Memory B cell (primary cell): ENCODE data around the gene ABCC1.

ENCODE experiments used
- ATAC-seq: fragments of 150-1000 bp; cut with Tn5 transposase; 2 replicates; pipeline ENCODE4 v1.10.0; 2021; ENCODE audit warnings: low read depth, mild to moderate bottlenecking, moderate library complexity
- DNase-seq, 2 donors: peaks; one replicate each; pipeline ENCODE4 v3.0.0; 2022; ENCODE audit warnings: low spot score in 2 of 2
- H3K27ac Mint-ChIP-seq: one replicate; pipeline ENCODE4 v1.8.0; 2022; ENCODE audit warnings: mild to moderate bottlenecking, moderate library complexity, mixed read lengths
- H3K27me3 Mint-ChIP-seq: one replicate; pipeline ENCODE4 v1.8.0; 2022; ENCODE audit warnings: mixed read lengths
- H3K36me3 Mint-ChIP-seq: one replicate; pipeline ENCODE4 v1.8.0; 2022; ENCODE audit warnings: mild to moderate bottlenecking, mixed read lengths
- H3K4me1 Mint-ChIP-seq: one replicate; pipeline ENCODE4 v1.8.0; 2022; ENCODE audit warnings: mixed read lengths
- H3K4me3 Mint-ChIP-seq: one replicate; pipeline ENCODE4 v1.8.0; 2022; ENCODE audit warnings: mild to moderate bottlenecking, moderate library complexity, mixed read lengths
- H3K9me3 Mint-ChIP-seq: one replicate; pipeline ENCODE4 v1.8.0; 2022; ENCODE audit warnings: mixed read lengths

Gene ABCC1

GRCh38 chr16:16081141-16081540, 131.7 kb downstream of the ABCC1 start:
- H3K4me1 Mint-ChIP-seq = no peaks in the 10 kb centered on the region
- no peak for ATAC-seq
- H3K9me3 Mint-ChIP-seq = no peaks in the 10 kb centered on the region
- H3K4me3 Mint-ChIP-seq = no peak overlapping the region
- DNase-seq = no peak
- peaks cover 49% of the 10 kb centered on the region for H3K36me3 Mint-ChIP-seq
- no peaks in the 10 kb centered on the region for H3K27me3 Mint-ChIP-seq
- no peak overlapping the region for H3K27ac Mint-ChIP-seq

GRCh38 chr16:16082255-16082654, 132.8 kb downstream of the ABCC1 start:
- no peaks in the 10 kb centered on the region for H3K9me3 Mint-ChIP-seq
- ATAC-seq = no peak
- H3K4me1 Mint-ChIP-seq = no peaks in the 10 kb centered on the region
- no peak overlapping the region for H3K27ac Mint-ChIP-seq
- DNase-seq = no peak
- no peaks in the 10 kb centered on the region for H3K27me3 Mint-ChIP-seq
- H3K36me3 Mint-ChIP-seq = peaks cover 50% of the 10 kb centered on the region
- no peak overlapping the region for H3K4me3 Mint-ChIP-seq

- ATAC-seq (no peak), DNase-seq (no peak)
- no peaks in the 10 kb centered on the region for H3K27me3 Mint-ChIP-seq
- H3K4me3 Mint-ChIP-seq = no peak overlapping the region
- H3K9me3 Mint-ChIP-seq = no peaks in the 10 kb centered on the region
- peaks cover 46% of the 10 kb centered on the region for H3K36me3 Mint-ChIP-seq
- H3K4me1 Mint-ChIP-seq = no peaks in the 10 kb centered on the region
- H3K27ac Mint-ChIP-seq = no peak overlapping the region
These were observed 134.2 kb downstream of the ABCC1 start for GRCh38 chr16:16083421-16084156.

GRCh38 chr16:16084874-16085273, 135.5 kb downstream of the ABCC1 start:
- DNase-seq = no peak
- no peak for ATAC-seq
- no peaks in the 10 kb centered on the region for H3K27me3 Mint-ChIP-seq
- H3K27ac Mint-ChIP-seq = no peak overlapping the region
- no peak overlapping the region for H3K4me3 Mint-ChIP-seq
- H3K36me3 Mint-ChIP-seq = peaks cover 43% of the 10 kb centered on the region
- H3K4me1 Mint-ChIP-seq = no peaks in the 10 kb centered on the region
- no peaks in the 10 kb centered on the region for H3K9me3 Mint-ChIP-seq

- DNase-seq (no peak), ATAC-seq (no peak)
- no peaks in the 10 kb centered on the region for H3K9me3 Mint-ChIP-seq
- H3K27ac Mint-ChIP-seq = no peak overlapping the region
- no peak overlapping the region for H3K4me3 Mint-ChIP-seq
- H3K27me3 Mint-ChIP-seq = no peaks in the 10 kb centered on the region
- H3K36me3 Mint-ChIP-seq = peaks cover 53% of the 10 kb centered on the region
- no peaks in the 10 kb centered on the region for H3K4me1 Mint-ChIP-seq
These were observed 137.4 kb downstream of the ABCC1 start for GRCh38 chr16:16086653-16087446.

- Mint-ChIP-seq H3K9me3 (no peaks in the 10 kb centered on the region), H3K4me3 (no peak overlapping the region), H3K27me3 (no peaks in the 10 kb centered on the region), H3K27ac (no peak overlapping the region), H3K36me3 (peaks cover 41% of the 10 kb centered on the region), H3K4me1 (no peaks in the 10 kb centered on the region)
- no peak for ATAC-seq
- no peak for DNase-seq
These were observed 140.8 kb downstream of the ABCC1 start for GRCh38 chr16:16090238-16090637.

- DNase-seq (no peak), ATAC-seq (no peak)
- H3K27ac Mint-ChIP-seq = no peak overlapping the region
- H3K4me3 Mint-ChIP-seq = no peak overlapping the region
- H3K9me3 Mint-ChIP-seq = no peaks in the 10 kb centered on the region
- no peaks in the 10 kb centered on the region for H3K27me3 Mint-ChIP-seq
- peaks cover 36% of the 10 kb centered on the region for H3K36me3 Mint-ChIP-seq
- peaks cover 2% of the 10 kb centered on the region for H3K4me1 Mint-ChIP-seq
These were observed 143.7 kb downstream of the ABCC1 start for GRCh38 chr16:16092925-16093627.

GRCh38 chr16:16093628-16094332, 144.4 kb downstream of the ABCC1 start:
- Mint-ChIP-seq H3K36me3 (peaks cover 42% of the 10 kb centered on the region), H3K9me3 (no peaks in the 10 kb centered on the region), H3K27ac (no peak overlapping the region), H3K27me3 (no peaks in the 10 kb centered on the region), H3K4me1 (peaks cover 2% of the 10 kb centered on the region), H3K4me3 (no peak overlapping the region)
- ATAC-seq = no peak
- no peak for DNase-seq

- Mint-ChIP-seq H3K9me3 (no peaks in the 10 kb centered on the region), H3K4me3 (no peak overlapping the region), H3K27me3 (no peaks in the 10 kb centered on the region), H3K36me3 (peaks cover 34% of the 10 kb centered on the region), H3K4me1 (peaks cover 14% of the 10 kb centered on the region), H3K27ac (peak overlapping the region; percentile 67)
- no peak for DNase-seq
- no peak for ATAC-seq
These were observed 146.2 kb downstream of the ABCC1 start for GRCh38 chr16:16095646-16096045.

GRCh38 chr16:16096121-16096857, 146.9 kb downstream of the ABCC1 start:
- H3K4me3 Mint-ChIP-seq = no peak overlapping the region
- ATAC-seq (peak; percentile 48), DNase-seq (no peak)
- peaks cover 15% of the 10 kb centered on the region for H3K4me1 Mint-ChIP-seq
- H3K27ac Mint-ChIP-seq = peak overlapping the region; percentile 67
- H3K27me3 Mint-ChIP-seq = no peaks in the 10 kb centered on the region
- peaks cover 30% of the 10 kb centered on the region for H3K36me3 Mint-ChIP-seq
- no peaks in the 10 kb centered on the region for H3K9me3 Mint-ChIP-seq

- DNase-seq (no peak), ATAC-seq (no peak)
- Mint-ChIP-seq H3K27me3 (no peaks in the 10 kb centered on the region), H3K4me3 (no peak overlapping the region), H3K27ac (peak overlapping the region; percentile 35), H3K36me3 (peaks cover 31% of the 10 kb centered on the region), H3K9me3 (no peaks in the 10 kb centered on the region), H3K4me1 (peaks cover 20% of the 10 kb centered on the region)
These were observed 147.4 kb downstream of the ABCC1 start for GRCh38 chr16:16096858-16097213.

- Mint-ChIP-seq H3K9me3 (no peaks in the 10 kb centered on the region), H3K36me3 (peaks cover 35% of the 10 kb centered on the region), H3K27me3 (no peaks in the 10 kb centered on the region), H3K27ac (peak overlapping the region; percentile 55), H3K4me3 (peak overlapping the region; percentile 56), H3K4me1 (peaks cover 27% of the 10 kb centered on the region)
- ATAC-seq (no peak), DNase-seq (no peak)
These were observed 149.9 kb downstream of the ABCC1 start for GRCh38 chr16:16099320-16099719.

- Mint-ChIP-seq H3K36me3 (peaks cover 35% of the 10 kb centered on the region), H3K4me1 (peaks cover 33% of the 10 kb centered on the region), H3K9me3 (no peaks in the 10 kb centered on the region), H3K4me3 (peak overlapping the region; percentile 56), H3K27me3 (no peaks in the 10 kb centered on the region), H3K27ac (peak overlapping the region; percentile 55)
- peak in 1 of 2 donors; percentile 18 for DNase-seq
- ATAC-seq = peak; percentile 81
These were observed 151.2 kb downstream of the ABCC1 start for GRCh38 chr16:16100631-16101030.
